Neuronal stem cell (in vitro differentiated cells): Measurements from ENCODE around the gene EEF1G.

Source experiments
- DNase-seq: peaks from one replicate; pipeline ENCODE4 v3.0.0-alpha.2; 2013; ENCODE audit warnings: low spot score
- H2AFZ ChIP-seq: one replicate; pipeline ENCODE4 v1.6.1; 2013; ENCODE audit warnings: mild to moderate bottlenecking, low read length, inconsistent platforms
- H2AK5ac ChIP-seq: 2 replicates; pipeline ENCODE4 v1.6.1; 2013; ENCODE audit warnings: low read depth, mild to moderate bottlenecking, inconsistent platforms, low read length, moderate library complexity, mixed read lengths
- H2BK120ac ChIP-seq: 2 replicates; pipeline ENCODE4 v1.6.1; 2013; ENCODE audit warnings: low read depth, mild to moderate bottlenecking, inconsistent platforms, low read length, moderate library complexity, mixed read lengths
- H2BK12ac ChIP-seq: one replicate; pipeline ENCODE4 v1.6.1; 2013; ENCODE audit warnings: low read length, inconsistent platforms
- H2BK15ac ChIP-seq: 2 replicates; pipeline ENCODE4 v1.6.1; 2013; ENCODE audit warnings: mild to moderate bottlenecking, low read length, inconsistent platforms, mixed read lengths
- H2BK5ac ChIP-seq: one replicate; pipeline ENCODE4 v1.6.1; 2013; ENCODE audit warnings: inconsistent platforms, mild to moderate bottlenecking, low read length, moderate library complexity
- H3K14ac ChIP-seq: one replicate; pipeline ENCODE4 v1.6.1; 2013; ENCODE audit warnings: low read length, inconsistent platforms
- H3K18ac ChIP-seq: 2 replicates; pipeline ENCODE4 v1.6.1; 2013; ENCODE audit warnings: low read length, inconsistent platforms
- H3K23ac ChIP-seq: 2 replicates; pipeline ENCODE4 v1.6.1; 2013; ENCODE audit warnings: low read depth, mild to moderate bottlenecking, mixed read lengths, low read length, inconsistent platforms; ENCODE audit not compliant: poor library complexity
- H3K27ac ChIP-seq: replicated peaks from 3 replicates; pipeline ENCODE4 v1.5.1; 2013; ENCODE audit warnings: low read length, inconsistent platforms
- H3K27me3 ChIP-seq, 3 experiments: 2 replicates each; pipeline ENCODE4 v1.6.1; 2013; ENCODE audit warnings: low read length in 3 of 3, mild to moderate bottlenecking in 2 of 3, inconsistent platforms in 1 of 3, low read depth in 1 of 3, mixed read lengths in 1 of 3, moderate library complexity in 1 of 3; ENCODE audit not compliant: control insufficient read depth in 3 of 3, insufficient read depth in 3 of 3
- H3K36me3 ChIP-seq, 2 donors: replicated peaks in 1 of 2; 2 replicates each; pipeline ENCODE4 v1.6.1; 2013; ENCODE audit warnings: low read length in 2 of 2; ENCODE audit not compliant: control insufficient read depth in 2 of 2, insufficient read depth in 2 of 2
- H3K4ac ChIP-seq: 2 replicates; pipeline ENCODE4 v1.6.1; 2013; ENCODE audit warnings: inconsistent platforms, mild to moderate bottlenecking, low read length, moderate library complexity
- H3K4me1 ChIP-seq, 2 donors: 1 replicate in 1 of 2; 2 replicates in 1 of 2; pipeline ENCODE4 v1.6.1; 2013; ENCODE audit warnings: low read length in 2 of 2, low read depth in 1 of 2; ENCODE audit not compliant: control insufficient read depth in 2 of 2, insufficient read depth in 1 of 2
- H3K4me2 ChIP-seq: one replicate; pipeline ENCODE4 v1.6.1; 2013; ENCODE audit warnings: mild to moderate bottlenecking, low read length, inconsistent platforms; ENCODE audit not compliant: insufficient read depth, poor library complexity, severe bottlenecking
- H3K4me3 ChIP-seq, 2 donors: 2 replicates each; pipeline ENCODE4 v1.5.1; 2013; ENCODE audit warnings: low read length in 2 of 2, mild to moderate bottlenecking in 2 of 2, inconsistent platforms in 1 of 2, moderate library complexity in 1 of 2
- H3K79me1 ChIP-seq: one replicate; pipeline ENCODE4 v1.6.1; 2013; ENCODE audit warnings: low read depth, mild to moderate bottlenecking, inconsistent platforms, low read length, moderate library complexity
- H3K9ac ChIP-seq: one replicate; pipeline ENCODE4 v1.6.1; 2013; ENCODE audit warnings: mild to moderate bottlenecking, low read depth, low read length, inconsistent platforms; ENCODE audit not compliant: poor library complexity
- H3K9me3 ChIP-seq, 2 donors: replicated peaks in 1 of 2; 2 replicates each; pipeline versions ENCODE3 to v1.6.1; 2013; ENCODE audit warnings: low read length in 2 of 2, mild to moderate bottlenecking in 2 of 2, inconsistent platforms in 1 of 2, low read depth in 1 of 2, mixed read lengths in 1 of 2, moderate library complexity in 1 of 2; ENCODE audit not compliant: control insufficient read depth in 2 of 2, insufficient read depth in 1 of 2
- H4K8ac ChIP-seq: one replicate; pipeline ENCODE4 v1.6.1; 2013; ENCODE audit warnings: low read depth, mild to moderate bottlenecking, inconsistent platforms, low read length, moderate library complexity
- H4K91ac ChIP-seq: one replicate; pipeline ENCODE4 v1.6.1; 2013; ENCODE audit warnings: low read length, low read depth, mild to moderate bottlenecking, inconsistent platforms; ENCODE audit not compliant: poor library complexity
- WGBS, 2 donors: extraction: QIAGEN DNeasy Blood & Tissue Kit; methylation state at CpG; one replicate each; pipeline ENCODE4 v1.1.7; 2013; ENCODE audit warnings: missing lambda C conversion rate in 2 of 2, mixed read lengths in 1 of 2; ENCODE audit not compliant: insufficient read length in 2 of 2, insufficient replicate concordance in 1 of 2; ENCODE audit errors: extremely low coverage in 2 of 2; 5-methylcytosine and 5-hydroxymethylcytosine counted together

The EEF1G gene

DNA sequence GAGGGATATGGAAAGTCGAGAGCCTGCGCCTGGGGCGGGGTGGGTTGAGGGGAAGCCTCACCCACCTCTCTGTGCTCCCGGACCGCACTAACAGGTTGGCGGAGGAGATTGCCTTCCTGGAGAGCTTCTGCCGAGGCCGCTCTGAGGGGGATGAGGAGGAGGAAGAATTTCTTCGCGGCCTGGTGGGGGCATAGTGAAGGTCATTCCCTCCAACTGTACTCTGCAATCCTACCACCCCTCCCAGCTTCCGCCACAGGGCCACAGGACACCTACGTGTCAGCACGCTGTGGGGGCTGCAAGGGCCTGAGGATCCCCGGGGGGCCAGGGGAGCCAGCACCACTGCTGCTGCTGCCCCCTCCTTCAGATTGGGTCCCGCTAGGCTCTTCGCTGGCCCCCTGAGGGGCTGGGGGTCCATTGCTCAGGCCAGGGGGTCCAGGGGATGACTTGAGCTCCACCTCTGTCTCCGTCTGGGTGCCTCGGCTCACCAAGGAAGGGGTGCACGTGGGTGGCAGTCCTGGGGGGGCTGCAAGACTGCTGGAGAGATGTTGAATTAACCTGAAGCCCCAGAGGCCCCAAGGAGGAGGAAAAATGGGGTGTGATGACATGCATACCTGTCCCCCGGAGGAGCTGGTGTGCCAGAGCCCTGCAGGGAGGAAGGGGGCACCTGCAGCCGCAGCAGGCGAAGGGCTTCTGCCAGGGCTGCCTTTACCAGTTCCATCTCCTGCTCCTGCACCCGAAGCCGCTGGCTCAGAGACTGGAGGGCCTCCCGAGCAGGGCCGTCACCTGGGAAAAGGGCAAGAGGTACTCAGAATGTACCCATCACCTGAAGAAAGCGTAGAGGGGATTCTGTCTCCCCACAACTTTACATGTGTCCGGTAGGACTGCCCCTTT is 37.4 kb upstream of the EEF1G start:
- peak overlapping the region; percentile 26 for H3K9ac ChIP-seq
- no peak overlapping the region for H3K27ac ChIP-seq
- H2BK120ac ChIP-seq = peak overlapping the region; percentile 74
- WGBS, 2 donors = no CpG with 5 or more reads among the region's 28 CpGs
- peak overlapping the region; percentile 80 for H3K23ac ChIP-seq
- H3K36me3 ChIP-seq = peaks cover 0 to 21% of the 10 kb centered on the region in 2 donors
- peak overlapping the region; percentile 12 for H3K14ac ChIP-seq
- H2AFZ ChIP-seq = peak overlapping the region; percentile 89
- peaks cover 1% of the 10 kb centered on the region for H3K79me1 ChIP-seq
- no peak overlapping the region for H3K4ac ChIP-seq
- peak overlapping the region; percentile 87 for H2AK5ac ChIP-seq
- H4K8ac ChIP-seq = no peak overlapping the region
- peaks cover 0 to 2% of the 10 kb centered on the region in 2 donors for H3K9me3 ChIP-seq
- peaks cover 8 to 15% of the 10 kb centered on the region in 2 donors for H3K4me1 ChIP-seq
- no peaks in the 10 kb centered on the region for H3K27me3 ChIP-seq
- H3K4me3 ChIP-seq = peak overlapping the region; percentile 57 to 88
- peak overlapping the region; percentile 76 for H3K18ac ChIP-seq
- H2BK12ac ChIP-seq = no peak overlapping the region
- H2BK15ac ChIP-seq = peak overlapping the region; percentile 79
- H3K4me2 ChIP-seq = peak overlapping the region; percentile 80
- no peak overlapping the region for H4K91ac ChIP-seq
- peak overlapping the region; percentile 72 for H2BK5ac ChIP-seq
- no peak for DNase-seq

GRCh38 chr11:62610403-62610802 is 36.7 kb upstream of the EEF1G start:
- Histone ChIP-seq H2AFZ (no peak overlapping the region), H2AK5ac (peak overlapping the region; percentile 87), H3K9ac (no peak overlapping the region), H4K8ac (no peak overlapping the region), H3K18ac (no peak overlapping the region), H3K27me3 (no peaks in the 10 kb centered on the region), H4K91ac (no peak overlapping the region), H2BK12ac (no peak overlapping the region), H3K4me3 (no peak overlapping the region), H3K23ac (no peak overlapping the region), H3K79me1 (no peaks in the 10 kb centered on the region), H2BK120ac (peak overlapping the region; percentile 74), H3K4ac (no peak overlapping the region), H2BK15ac (peak overlapping the region; percentile 79), H3K14ac (no peak overlapping the region), H2BK5ac (peak overlapping the region; percentile 72), H3K4me1 (peaks cover 12 to 15% of the 10 kb centered on the region in 2 donors), H3K36me3 (peaks cover 0 to 23% of the 10 kb centered on the region in 2 donors), H3K4me2 (no peak overlapping the region), H3K27ac (no peak overlapping the region), H3K9me3 (peaks cover 0 to 2% of the 10 kb centered on the region in 2 donors)
- DNase-seq = no peak
- WGBS, 2 donors = no CpG with 5 or more reads among the region's 6 CpGs

GRCh38 chr11:62608776-62609175 is 35.1 kb upstream of the EEF1G start:
- H2BK120ac ChIP-seq = no peak overlapping the region
- H3K36me3 ChIP-seq = peaks cover 0 to 24% of the 10 kb centered on the region in 2 donors
- peaks cover 21 to 29% of the 10 kb centered on the region in 2 donors for H3K4me1 ChIP-seq
- H4K91ac ChIP-seq = no peak overlapping the region
- no peak for DNase-seq
- H4K8ac ChIP-seq = no peak overlapping the region
- H3K79me1 ChIP-seq = no peaks in the 10 kb centered on the region
- no peak overlapping the region for H2AFZ ChIP-seq
- peak overlapping the region; percentile 23 for H2AK5ac ChIP-seq
- H2BK5ac ChIP-seq = no peak overlapping the region
- H3K4me2 ChIP-seq = no peak overlapping the region
- H3K23ac ChIP-seq = peak overlapping the region; percentile 16
- peak overlapping the region; percentile 25 for H3K9ac ChIP-seq
- peaks cover 0 to 3% (median 0%) of the 10 kb centered on the region in 3 experiments for H3K27me3 ChIP-seq
- no peak overlapping the region for H3K18ac ChIP-seq
- no peak overlapping the region for H2BK15ac ChIP-seq
- H3K14ac ChIP-seq = no peak overlapping the region
- H2BK12ac ChIP-seq = no peak overlapping the region
- H3K27ac ChIP-seq = no peak overlapping the region
- H3K4ac ChIP-seq = no peak overlapping the region
- peaks cover 0 to 2% of the 10 kb centered on the region in 2 donors for H3K9me3 ChIP-seq
- no CpG with 5 or more reads among the region's 12 CpGs for WGBS, 2 donors
- no peak overlapping the region for H3K4me3 ChIP-seq

DNA sequence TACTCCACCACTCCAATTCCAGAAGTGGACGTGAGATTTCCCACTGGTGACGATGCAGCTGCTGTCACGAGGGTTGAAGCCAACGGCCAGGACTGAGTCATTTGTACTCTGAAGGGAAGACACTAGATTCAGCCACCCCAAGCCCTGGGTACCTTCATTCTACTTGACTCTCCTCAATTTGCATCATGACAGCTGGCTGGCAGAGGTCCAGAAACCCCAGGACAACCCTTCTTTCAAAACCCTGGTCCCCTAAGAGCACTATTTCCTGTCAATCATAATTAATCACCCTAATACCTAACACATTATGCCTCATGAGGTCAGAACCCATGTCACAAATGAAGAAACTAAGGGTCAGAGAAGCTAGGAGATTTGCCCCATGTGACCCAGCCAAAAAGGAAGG is 34.0 kb upstream of the EEF1G start:
- Histone ChIP-seq H3K27ac (no peak overlapping the region), H3K27me3 (peaks cover 0 to 13% (median 0%) of the 10 kb centered on the region in 3 experiments), H2BK15ac (no peak overlapping the region), H2BK5ac (no peak overlapping the region), H3K4me1 (peaks cover 20 to 23% of the 10 kb centered on the region in 2 donors), H2AFZ (no peak overlapping the region), H3K14ac (no peak overlapping the region), H3K36me3 (peaks cover 0 to 24% of the 10 kb centered on the region in 2 donors), H3K4me2 (no peak overlapping the region), H4K8ac (no peak overlapping the region), H4K91ac (no peak overlapping the region), H3K4me3 (no peak overlapping the region), H3K9me3 (peaks cover 0 to 2% of the 10 kb centered on the region in 2 donors), H3K18ac (no peak overlapping the region), H3K4ac (no peak overlapping the region), H2AK5ac (no peak overlapping the region), H2BK12ac (no peak overlapping the region), H2BK120ac (no peak overlapping the region), H3K79me1 (no peaks in the 10 kb centered on the region), H3K23ac (no peak overlapping the region), H3K9ac (no peak overlapping the region)
- DNase-seq = no peak
- WGBS, 2 donors = no CpG with 5 or more reads among the region's 4 CpGs
